ENCODE measurements around the gene TRPV5. TPM values are rescaled to one million over a fixed set of nuclear protein-coding genes. Genes with fewer than 3 reads are reported as not detected.

Gene TRPV5
- total and polyA plus RNA-seq, 2 donors (not counting 1 experiment from before 2014, with no cell fraction given), result not detected

DNA sequence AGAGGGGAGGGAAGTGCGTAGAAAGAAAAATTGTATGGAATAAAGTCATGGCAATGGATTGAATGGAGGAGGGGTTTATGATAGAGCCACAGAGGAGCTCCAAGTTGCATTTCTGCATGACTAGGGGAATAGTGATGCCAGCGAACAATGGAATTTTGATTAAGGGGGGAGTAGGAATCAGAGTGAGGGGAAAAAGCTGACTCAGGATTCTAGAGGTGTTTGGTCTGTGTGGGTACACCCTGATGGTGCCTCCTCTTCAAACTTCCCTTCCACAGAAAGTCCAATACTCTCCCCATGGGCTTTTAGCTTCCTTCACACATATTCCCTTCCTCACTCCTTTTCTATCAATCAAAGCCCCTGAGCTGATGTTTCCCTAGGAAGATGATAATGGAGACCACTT, 30.4 kb upstream of the TRPV5 start:
- no peaks in the 10 kb centered on the region for H3K79me2 ChIP-seq (ENCODE audit: control insufficient read depth, insufficient read depth, low read length)
- no peak for DNase-seq (ENCODE audit: low read depth in 2 of 2)

DNA sequence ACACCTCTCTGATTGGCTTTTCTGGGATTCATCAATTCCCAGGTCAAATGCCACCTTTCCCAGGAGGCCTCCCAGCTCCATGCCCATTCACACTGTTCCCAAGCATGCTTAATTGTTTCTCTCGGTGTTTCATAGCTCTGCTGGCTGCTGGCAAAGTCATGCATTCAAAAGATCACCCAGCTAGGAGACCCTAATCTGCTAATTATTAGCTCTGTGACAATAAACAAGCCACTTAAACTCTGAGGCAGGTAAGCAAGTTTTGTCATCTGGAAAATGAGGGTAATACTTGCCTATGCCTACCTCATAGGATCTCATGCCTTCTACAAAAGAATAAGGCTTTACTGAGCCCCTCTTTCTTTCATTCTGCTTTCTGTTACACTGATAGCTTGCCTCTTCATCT, 29.4 kb upstream of the TRPV5 start:
- no peak for TF ChIP-seq EZH2 (IDR thresholded peaks at IDR 0.05; ENCODE audit: low read length, missing control alignments)
- TF ChIP-seq CTCF (conservative IDR thresholded peaks at IDR 0.05 in 1 of 2, IDR thresholded peaks at IDR 0.05 in 1 of 2; ENCODE audit: low read depth in 1 of 2, low read length in 2 of 2), result no peak

More for the DNA sequence above, 30.4 kb upstream of the TRPV5 start:
- H3K27me3 ChIP-seq (ENCODE audit: control insufficient read depth, insufficient read depth, low read length), result no peaks in the 10 kb centered on the region
- no peak overlapping the region for H3K4me2 ChIP-seq (ENCODE audit: extremely low read depth, insufficient read depth, low read length)
- no peaks in the 10 kb centered on the region for H4K20me1 ChIP-seq (ENCODE audit: control insufficient read depth, extremely low read depth, insufficient read depth, low read length)
- no peak for TF ChIP-seq CTCF (conservative IDR thresholded peaks at IDR 0.05 in 1 of 2, IDR thresholded peaks at IDR 0.05 in 1 of 2; ENCODE audit: low read depth in 1 of 2, low read length in 2 of 2)
- no peak for TF ChIP-seq EZH2 (IDR thresholded peaks at IDR 0.05; ENCODE audit: low read length, missing control alignments)
- H3K4me3 ChIP-seq (replicated peaks in 1 of 4; ENCODE audit: control extremely low read depth in 1 of 4, insufficient read depth in 1 of 4, low read depth in 3 of 4, low read length in 4 of 4), result no peak overlapping the region
- H3K4me1 ChIP-seq (ENCODE audit: control insufficient read depth, extremely low read depth, insufficient read depth, low read length), result no peaks in the 10 kb centered on the region
- H3K27ac ChIP-seq (ENCODE audit: insufficient read depth, low read length), result no peak overlapping the region
- H3K9me3 ChIP-seq (ENCODE audit: control insufficient read depth, insufficient read depth, low read depth, low read length), result no peaks in the 10 kb centered on the region
- no peak overlapping the region for H2AFZ ChIP-seq (ENCODE audit: low read length)
- H3K9ac ChIP-seq (ENCODE audit: insufficient read depth, low read length), result no peak overlapping the region
- no peaks in the 10 kb centered on the region for H3K36me3 ChIP-seq (ENCODE audit: control insufficient read depth, insufficient read depth, low read length)

GRCh38 chr7:142961973-142962926, 28.7 kb upstream of the TRPV5 start, which contains the start of gene KEL:
Gene KEL (minus strand): TSS chr7:142962363. CDS start chr7:142962206, 157 bp downstream.
- Histone ChIP-seq H3K4me3 (replicated peaks in 1 of 4; ENCODE audit: control extremely low read depth in 1 of 4, insufficient read depth in 1 of 4, low read depth in 3 of 4, low read length in 4 of 4) (no peak within 1 kb of the TSS), H3K27me3 (ENCODE audit: control insufficient read depth, insufficient read depth, low read length) (no peaks in the 10 kb centered on the region), H3K4me1 (ENCODE audit: control insufficient read depth, extremely low read depth, insufficient read depth, low read length) (no peaks in the 10 kb centered on the region), H3K9ac (ENCODE audit: insufficient read depth, low read length) (no peak within 1 kb of the TSS), H3K27ac (ENCODE audit: insufficient read depth, low read length) (no peak within 1 kb of the TSS), H3K79me2 (ENCODE audit: control insufficient read depth, insufficient read depth, low read length) (no peaks in the 10 kb centered on the region), H2AFZ (ENCODE audit: low read length) (no peak within 1 kb of the TSS), H3K4me2 (ENCODE audit: extremely low read depth, insufficient read depth, low read length) (no peak within 1 kb of the TSS), H3K36me3 (ENCODE audit: control insufficient read depth, insufficient read depth, low read length) (no peaks in the 10 kb centered on the region), H3K9me3 (ENCODE audit: control insufficient read depth, insufficient read depth, low read depth, low read length) (no peaks in the 10 kb centered on the region), H4K20me1 (ENCODE audit: control insufficient read depth, extremely low read depth, insufficient read depth, low read length) (no peaks in the 10 kb centered on the region)
- TF ChIP-seq EZH2 (IDR thresholded peaks at IDR 0.05; ENCODE audit: low read length, missing control alignments) (no peak), CTCF (conservative IDR thresholded peaks at IDR 0.05 in 1 of 2, IDR thresholded peaks at IDR 0.05 in 1 of 2; ENCODE audit: low read depth in 1 of 2, low read length in 2 of 2) (no peak)
- DNase-seq (ENCODE audit: low read depth in 2 of 2), result no peak

More for the DNA sequence above, 29.4 kb upstream of the TRPV5 start:
- Histone ChIP-seq H3K9me3 (ENCODE audit: control insufficient read depth, insufficient read depth, low read depth, low read length) (no peaks in the 10 kb centered on the region), H4K20me1 (ENCODE audit: control insufficient read depth, extremely low read depth, insufficient read depth, low read length) (no peaks in the 10 kb centered on the region), H2AFZ (ENCODE audit: low read length) (no peak overlapping the region), H3K4me2 (ENCODE audit: extremely low read depth, insufficient read depth, low read length) (no peak overlapping the region), H3K36me3 (ENCODE audit: control insufficient read depth, insufficient read depth, low read length) (no peaks in the 10 kb centered on the region), H3K4me3 (replicated peaks in 1 of 4; ENCODE audit: control extremely low read depth in 1 of 4, insufficient read depth in 1 of 4, low read depth in 3 of 4, low read length in 4 of 4) (no peak overlapping the region), H3K27ac (ENCODE audit: insufficient read depth, low read length) (no peak overlapping the region), H3K4me1 (ENCODE audit: control insufficient read depth, extremely low read depth, insufficient read depth, low read length) (no peaks in the 10 kb centered on the region), H3K9ac (ENCODE audit: insufficient read depth, low read length) (no peak overlapping the region), H3K79me2 (ENCODE audit: control insufficient read depth, insufficient read depth, low read length) (no peaks in the 10 kb centered on the region), H3K27me3 (ENCODE audit: control insufficient read depth, insufficient read depth, low read length) (no peaks in the 10 kb centered on the region)
- DNase-seq (ENCODE audit: low read depth in 2 of 2), result no peak

Measured in fibroblast of lung (primary cell).